NCI-H1105 (cell line): Measurements from ENCODE around the gene ARHGEF28.
A peak's percentile ranks its signal among the peaks of the same experiment; 100 is the strongest.

Experiments used
- DNase-seq: peaks from one replicate; lab custom pipeline; 2025; lab: John Stamatoyannopoulos, UW

ARHGEF28 gene

GRCh38 chr5:73964352-73964865 is 338.4 kb downstream of the ARHGEF28 start:
- DNase-seq = no peak

GRCh38 chr5:73966451-73966850 is 340.5 kb downstream of the ARHGEF28 start:
- peak; percentile 22 for DNase-seq

GRCh38 chr5:73967347-73967746 is 341.4 kb downstream of the ARHGEF28 start:
- DNase-seq = no peak

DNA sequence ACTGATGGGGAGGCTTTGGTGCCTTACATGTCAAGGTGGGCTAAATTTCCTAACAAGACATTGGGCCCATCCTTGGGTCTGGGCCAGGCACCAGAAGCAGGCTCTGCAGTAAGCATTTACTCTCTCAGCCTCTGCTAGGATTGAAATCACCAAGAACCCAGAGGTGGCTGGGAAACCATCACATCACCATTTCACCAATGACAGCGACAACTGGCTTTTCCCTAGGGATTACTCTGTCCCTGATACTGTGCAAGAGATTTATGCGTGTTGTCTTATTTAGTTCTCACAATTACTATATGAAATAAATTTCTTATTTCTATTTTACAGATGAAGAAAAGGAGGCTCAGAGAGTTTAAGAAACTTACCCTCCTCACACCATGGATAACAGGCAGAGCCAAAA is 342.2 kb downstream of the ARHGEF28 start:
- DNase-seq = no peak

DNA sequence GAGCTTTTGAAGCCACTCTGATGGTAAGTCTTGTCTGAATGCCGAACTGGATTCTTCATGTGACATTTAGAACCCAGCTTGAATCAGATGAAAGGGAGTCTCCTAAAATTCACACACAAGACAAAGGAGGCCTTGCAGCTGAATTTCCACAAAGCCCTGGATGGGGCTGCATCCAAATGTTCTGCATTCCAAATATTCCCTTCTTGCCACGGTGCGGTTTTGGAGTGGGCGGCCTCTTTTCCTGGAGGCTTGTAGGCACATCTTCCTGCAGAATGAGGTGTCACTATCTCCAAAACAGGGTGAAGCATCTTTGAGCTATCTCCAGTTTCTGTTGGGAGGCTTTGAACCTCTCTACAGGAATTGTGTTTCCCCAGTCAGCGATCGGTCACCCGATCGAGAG is 342.7 kb downstream of the ARHGEF28 start:
- no peak for DNase-seq

DNA sequence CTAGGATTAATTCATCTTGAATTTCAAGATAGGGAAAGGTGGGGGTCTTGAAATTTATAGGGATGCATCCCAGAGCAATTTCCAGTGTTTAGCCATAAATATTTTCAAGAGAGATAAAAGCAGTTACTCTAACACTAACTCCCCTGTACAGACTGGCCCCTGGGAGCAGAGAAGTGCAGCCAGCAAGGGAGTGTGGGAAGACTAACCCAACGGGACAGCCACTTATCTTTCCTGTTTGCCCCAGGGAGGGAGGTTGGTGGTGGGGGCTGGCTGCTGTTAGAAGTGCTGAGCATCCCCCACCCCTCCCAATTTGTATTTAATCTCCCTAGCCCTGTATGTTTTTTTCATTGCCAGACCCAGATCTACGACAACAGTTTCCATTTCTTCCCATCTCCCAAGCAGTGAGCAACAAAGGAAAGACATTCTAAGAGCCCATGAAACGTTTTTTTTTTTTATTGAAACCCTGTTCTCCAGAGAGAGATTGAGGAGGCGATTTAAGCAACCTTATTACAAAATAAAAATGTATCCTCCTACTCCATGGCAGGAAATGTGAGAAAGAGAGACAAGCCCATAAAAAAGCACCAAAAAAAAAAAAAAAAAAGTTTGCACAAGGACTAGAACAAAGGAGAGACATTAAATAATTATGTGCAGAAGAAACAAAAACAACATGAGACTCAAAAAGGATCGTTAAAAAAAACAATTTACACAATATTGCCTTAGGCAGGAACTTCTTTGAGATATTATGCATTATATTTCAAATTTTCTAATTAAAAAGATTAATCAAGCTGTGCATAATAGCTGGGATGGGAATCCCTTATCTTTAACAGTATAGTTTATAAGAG is 343.4 kb downstream of the ARHGEF28 start:
- no peak for DNase-seq

DNA sequence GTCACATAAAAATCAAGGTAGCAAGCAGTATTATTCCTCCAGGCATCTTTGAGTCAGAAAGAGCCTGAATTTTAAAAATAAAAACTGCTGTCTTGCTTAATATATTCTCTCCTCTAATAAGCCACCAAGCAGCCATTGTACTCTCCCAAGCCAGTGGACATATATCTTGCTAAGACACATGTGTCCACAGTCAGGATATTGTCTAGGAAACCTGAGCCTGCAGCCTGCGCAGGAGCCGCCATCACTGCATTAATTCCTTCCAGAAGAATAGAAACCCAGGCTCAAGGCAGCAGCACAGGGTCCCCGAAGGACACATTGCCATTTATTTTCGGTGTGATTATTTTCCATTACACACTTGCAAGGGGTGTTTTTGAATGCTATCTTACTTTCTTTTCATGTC is 345.3 kb downstream of the ARHGEF28 start:
- no peak for DNase-seq

- DNase-seq = no peak
Observed at GRCh38 chr5:73973135-73973534, 347.1 kb downstream of the ARHGEF28 start.

- no peak for DNase-seq
Observed at GRCh38 chr5:73974871-73975360, 348.9 kb downstream of the ARHGEF28 start.

GRCh38 chr5:73975845-73976244 is 349.8 kb downstream of the ARHGEF28 start:
- DNase-seq = no peak

DNA sequence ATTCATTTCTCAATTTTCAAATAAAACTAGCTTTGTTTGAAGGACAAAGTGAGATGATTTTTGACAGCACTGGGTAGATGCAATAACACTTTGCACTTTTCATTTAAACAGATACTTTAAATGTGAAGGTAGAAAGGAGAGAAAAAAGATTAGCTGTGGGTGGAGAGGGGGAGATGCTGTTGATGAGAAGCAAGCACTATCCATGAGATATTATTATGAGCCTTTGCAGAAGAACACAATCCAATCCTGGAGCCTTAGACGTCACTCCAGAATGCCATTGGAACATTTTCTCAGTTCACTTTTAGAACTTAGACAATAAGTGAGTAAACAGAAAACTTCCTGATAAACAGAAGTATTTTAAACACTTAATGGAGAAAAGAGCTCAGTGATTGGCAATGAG is 351.1 kb downstream of the ARHGEF28 start:
- DNase-seq = no peak

- DNase-seq = no peak
Observed at GRCh38 chr5:73979321-73979720, 353.3 kb downstream of the ARHGEF28 start.

DNA sequence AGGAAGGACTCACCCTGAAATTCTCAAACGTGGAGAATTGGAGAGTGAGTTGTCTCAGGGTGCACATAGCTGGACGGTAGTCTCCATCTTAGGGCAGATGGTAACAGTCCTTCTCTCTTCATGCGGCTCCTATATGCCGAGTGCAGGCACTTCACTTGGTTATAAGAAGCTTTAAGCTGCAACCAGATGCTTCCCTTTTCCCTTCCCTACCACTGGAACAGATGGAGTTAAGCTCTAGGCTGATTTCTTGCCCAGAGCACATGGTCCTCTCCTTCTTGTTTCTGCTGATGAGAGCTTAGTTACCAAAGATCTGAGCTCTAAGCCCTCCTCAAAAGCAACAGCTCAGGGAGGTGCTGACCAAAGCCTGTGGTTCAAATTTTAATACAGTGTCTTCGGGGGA is 355.7 kb downstream of the ARHGEF28 start:
- DNase-seq = no peak

- no peak for DNase-seq
Observed at GRCh38 chr5:73983644-73984043, 357.6 kb downstream of the ARHGEF28 start.

DNA sequence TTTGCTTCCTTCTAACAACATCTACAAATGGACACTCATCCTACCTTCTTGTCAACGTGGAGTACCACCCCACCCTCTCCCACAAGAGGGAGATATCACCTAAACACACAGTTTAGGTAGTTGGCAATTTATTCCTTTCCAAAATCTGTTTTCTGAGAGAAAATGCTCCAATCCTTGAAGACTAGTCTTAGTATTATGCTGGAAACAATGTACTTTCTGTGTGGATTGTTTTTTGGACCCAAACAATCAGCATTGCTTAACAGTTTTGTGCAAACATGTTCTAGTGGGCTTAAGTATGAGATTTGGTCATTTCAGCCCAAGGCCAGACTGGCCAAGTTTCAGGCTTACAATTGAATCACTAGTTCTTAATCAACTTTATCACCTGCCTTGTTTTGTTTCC is 359.1 kb downstream of the ARHGEF28 start:
- no peak for DNase-seq

DNA sequence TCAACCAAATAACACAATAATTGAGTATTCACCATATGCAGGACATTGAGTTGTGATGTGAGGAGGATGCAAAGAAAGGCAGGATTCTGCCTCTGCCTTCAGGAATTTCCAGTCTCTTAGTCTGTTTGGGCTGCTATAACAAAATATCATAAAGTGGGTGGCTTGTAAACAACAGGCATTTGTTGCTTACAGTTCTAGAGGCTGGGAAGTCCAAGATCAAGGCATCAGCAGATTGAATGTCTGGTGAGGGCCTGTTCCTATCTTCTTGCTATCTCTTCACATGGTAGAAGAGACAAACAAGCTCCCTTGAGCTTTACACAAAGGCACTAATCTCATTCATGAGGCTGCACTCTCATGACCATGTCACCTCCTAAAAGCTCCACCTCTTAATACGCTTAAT is 360.7 kb downstream of the ARHGEF28 start:
- no peak for DNase-seq

DNA sequence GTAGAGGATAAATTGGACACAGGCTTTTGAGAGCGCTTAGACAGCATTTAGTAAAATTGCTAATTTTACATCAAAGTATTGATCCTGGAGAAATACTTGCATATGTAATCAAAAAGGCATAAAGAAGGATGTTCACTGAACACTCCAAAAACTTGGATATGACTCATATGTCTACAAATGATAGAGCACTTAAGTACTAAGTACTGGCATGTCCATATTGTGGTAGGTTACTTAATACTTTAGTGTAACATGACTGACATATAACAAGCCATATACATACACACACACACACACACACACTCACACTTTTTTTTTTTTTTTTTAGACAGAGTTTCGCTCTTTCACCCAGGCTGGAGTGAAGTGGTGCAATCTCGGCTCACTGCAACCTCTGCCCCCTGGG is 361.9 kb downstream of the ARHGEF28 start:
- DNase-seq = no peak

- DNase-seq = no peak
Observed at GRCh38 chr5:73989956-73990355, 364.0 kb downstream of the ARHGEF28 start.
